H1 (cell line): ENCODE data around the gene SCMH1. TPM values are rescaled to one million over a fixed set of nuclear protein-coding genes. Genes with fewer than 3 reads are reported as not detected.

Experiments
- CTCF ChIA-PET: fragments of 300-600 bp; sonication (Branson Sonifier 250); formaldehyde crosslinking; loops from one replicate; lab custom pipeline; 2021; ENCODE audit not compliant: partially characterized antibody; lab: Charles Lee
- POLR2A ChIA-PET: fragments of 300-600 bp; sonication (Branson Sonifier 250); formaldehyde crosslinking; loops from one replicate; lab custom pipeline; 2021; ENCODE audit warnings: inconsistent platforms; ENCODE audit not compliant: partially characterized antibody; lab: Charles Lee
- DNase-seq, 2 experiments: peaks; one replicate each; pipeline versions ENCODE4 v3.0.0 to v3.0.0-alpha.2; 2010 to 2022; ENCODE audit warnings: low spot score in 2 of 2, low read depth in 1 of 2, mixed read lengths in 1 of 2
- FAIRE-seq: peaks from 2 replicates; lab custom pipeline; 2011; peaks lifted over from hg19 to GRCh38; lab: Jason Lieb, UNC
- H2AFZ ChIP-seq: 2 replicates; pipeline ENCODE4 v1.8.1; 2012; ENCODE audit warnings: low read length, inconsistent platforms
- H2AK5ac ChIP-seq: 2 replicates; pipeline ENCODE4 v1.6.1; 2013; ENCODE audit warnings: low read depth, low read length
- H2BK120ac ChIP-seq: replicated peaks from 2 replicates; pipeline ENCODE3; 2013; ENCODE audit warnings: low read depth, low read length, inconsistent platforms
- H2BK12ac ChIP-seq: 2 replicates; pipeline ENCODE4 v1.6.1; 2013; ENCODE audit warnings: low read depth, low read length
- H2BK15ac ChIP-seq: 2 replicates; pipeline ENCODE4 v1.6.1; 2013; ENCODE audit warnings: low read length
- H2BK20ac ChIP-seq: 2 replicates; pipeline ENCODE4 v1.6.1; 2013; ENCODE audit warnings: low read length
- H2BK5ac ChIP-seq: 2 replicates; pipeline ENCODE4 v1.6.1; 2013; ENCODE audit warnings: low read depth, low read length
- H3K14ac ChIP-seq: 2 replicates; pipeline ENCODE4 v1.6.1; 2013; ENCODE audit warnings: inconsistent platforms; ENCODE audit not compliant: insufficient read length
- H3K18ac ChIP-seq: 2 replicates; pipeline ENCODE4 v1.6.1; 2013; ENCODE audit warnings: low read length; ENCODE audit errors: extremely low read depth
- H3K23ac ChIP-seq: 2 replicates; pipeline ENCODE4 v1.6.1; 2013; ENCODE audit warnings: inconsistent platforms; ENCODE audit not compliant: insufficient read length
- H3K23me2 ChIP-seq: 2 replicates; pipeline ENCODE4 v1.6.1; 2013; ENCODE audit warnings: low read depth, low read length
- H3K27ac ChIP-seq: 2 replicates; pipeline ENCODE4 v1.6.1; 2011; ENCODE audit warnings: low read depth, low read length, inconsistent platforms
- H3K27me3 ChIP-seq, 4 experiments: replicated peaks in 1 of 4; 1 replicate in 1 of 4; 2 replicates in 3 of 4; pipeline versions ENCODE4 v1.6.1 to v1.8.1; 2011 to 2013; ENCODE audit warnings: low read length in 3 of 4, mild to moderate bottlenecking in 3 of 4, inconsistent platforms in 2 of 4, mixed read lengths in 2 of 4, moderate library complexity in 1 of 4; ENCODE audit not compliant: control insufficient read depth in 3 of 4, insufficient read depth in 3 of 4; ENCODE audit errors: extremely low read depth in 1 of 4
- H3K36me3 ChIP-seq, 4 experiments: 2 replicates each; pipeline versions ENCODE4 v1.6.1 to v1.8.1; 2011 to 2013; ENCODE audit warnings: mild to moderate bottlenecking in 4 of 4, low read length in 3 of 4, moderate library complexity in 2 of 4, control low read depth in 1 of 4, inconsistent platforms in 1 of 4; ENCODE audit not compliant: insufficient read depth in 4 of 4, control insufficient read depth in 2 of 4
- H3K4ac ChIP-seq: replicated peaks from 2 replicates; pipeline ENCODE3; 2013; ENCODE audit warnings: low read length, low read depth, mixed read lengths, inconsistent platforms; ENCODE audit not compliant: insufficient read length
- H3K4me1 ChIP-seq, 4 experiments: replicated peaks in 1 of 4; 1 replicate in 1 of 4; 2 replicates in 3 of 4; pipeline versions ENCODE4 v1.6.1 to v1.8.1; 2011 to 2013; ENCODE audit warnings: low read length in 3 of 4, inconsistent platforms in 2 of 4, mixed read lengths in 1 of 4; ENCODE audit not compliant: insufficient read depth in 4 of 4, control insufficient read depth in 3 of 4
- H3K4me2 ChIP-seq, 2 experiments: 2 replicates each; pipeline versions ENCODE4 v1.6.1 to v1.8.1; 2011 to 2013; ENCODE audit warnings: low read depth in 2 of 2, low read length in 2 of 2, control low read depth in 1 of 2, inconsistent platforms in 1 of 2, mild to moderate bottlenecking in 1 of 2; ENCODE audit not compliant: insufficient read depth in 1 of 2
- H3K4me3 ChIP-seq, 4 experiments: fragments of 200-600, 300-600 bp in 1 of 4; sonication (generic), shearing (Covaris generic), sonication (Bioruptor Twin) in 1 of 4; 2 replicates each; pipeline versions ENCODE4 v1.5.1 to v1.8.1; 2011 to 2016; ENCODE audit warnings: low read length in 4 of 4, low read depth in 3 of 4, control low read depth in 2 of 4, inconsistent platforms in 2 of 4, mild to moderate bottlenecking in 2 of 4, mixed read lengths in 1 of 4, moderate library complexity in 1 of 4; ENCODE audit not compliant: insufficient read depth in 2 of 4; ENCODE audit errors: extremely low read depth in 1 of 4
- H3K56ac ChIP-seq: replicated peaks from 2 replicates; pipeline ENCODE3; 2013; ENCODE audit warnings: low read depth, mild to moderate bottlenecking, mixed read lengths, low read length, inconsistent platforms; ENCODE audit not compliant: insufficient read length
- H3K79me1 ChIP-seq: 2 replicates; pipeline ENCODE4 v1.6.1; 2013; ENCODE audit warnings: low read depth, low read length, control low read depth
- H3K79me2 ChIP-seq, 2 experiments: 2 replicates each; pipeline versions ENCODE4 v1.6.1 to v1.8.1; 2012 to 2013; ENCODE audit warnings: low read length in 2 of 2, mild to moderate bottlenecking in 2 of 2, inconsistent platforms in 1 of 2; ENCODE audit not compliant: insufficient read depth in 2 of 2, control insufficient read depth in 1 of 2
- H3K9ac ChIP-seq, 4 experiments: replicated peaks in 1 of 4; 1 replicate in 1 of 4; 2 replicates in 3 of 4; pipeline versions ENCODE4 v1.6.1 to v1.8.1; 2011 to 2013; ENCODE audit warnings: low read depth in 3 of 4, low read length in 3 of 4, control low read depth in 2 of 4, mild to moderate bottlenecking in 2 of 4, moderate library complexity in 2 of 4, inconsistent platforms in 1 of 4; ENCODE audit errors: extremely low read depth in 1 of 4
- H3K9me3 ChIP-seq, 2 experiments: 2 replicates each; pipeline versions ENCODE4 v1.6.1 to v1.8.1; 2012 to 2013; ENCODE audit warnings: mild to moderate bottlenecking in 2 of 2, moderate library complexity in 2 of 2, control low read depth in 1 of 2, inconsistent platforms in 1 of 2, low read depth in 1 of 2, low read length in 1 of 2, mixed read lengths in 1 of 2; ENCODE audit not compliant: insufficient read depth in 2 of 2
- H4K20me1 ChIP-seq, 2 experiments: replicated peaks in 1 of 2; 2 replicates each; pipeline versions ENCODE3 to v1.8.1; 2011 to 2013; ENCODE audit warnings: inconsistent platforms in 2 of 2, low read length in 2 of 2, mild to moderate bottlenecking in 1 of 2; ENCODE audit not compliant: insufficient read depth in 2 of 2, control insufficient read depth in 1 of 2
- H4K5ac ChIP-seq: 2 replicates; pipeline ENCODE4 v1.6.1; 2013; ENCODE audit warnings: low read length, low read depth, mixed read lengths, inconsistent platforms; ENCODE audit not compliant: insufficient read length
- H4K8ac ChIP-seq: 2 replicates; pipeline ENCODE4 v1.8.0; 2013; ENCODE audit warnings: mild to moderate bottlenecking, moderate library complexity, low read length, inconsistent platforms; ENCODE audit not compliant: insufficient read depth; ENCODE audit errors: extremely low read depth
- H4K91ac ChIP-seq: replicated peaks from 2 replicates; pipeline ENCODE3; 2013; ENCODE audit warnings: low read length, mixed read lengths, inconsistent platforms; ENCODE audit not compliant: insufficient read length
- POLR2A ChIP-seq, 2 experiments: IDR thresholded peaks; 1 replicate in 1 of 2; 2 replicates in 1 of 2; pipeline ENCODE4 v1.6.1; 2011; ENCODE audit warnings: low read depth in 2 of 2, low read length in 2 of 2, mild to moderate bottlenecking in 2 of 2; ENCODE audit errors: control extremely low read depth in 1 of 2
- SIRT6 ChIP-seq: IDR thresholded peaks from one replicate; pipeline ENCODE4 v1.7.1; 2012; ENCODE audit warnings: low read length, inconsistent platforms
- SP1 ChIP-seq: IDR thresholded peaks from 2 replicates; pipeline ENCODE4 v1.6.1; 2011; ENCODE audit warnings: low read depth, low read length
- SUZ12 ChIP-seq: fragments of 200-600 bp; sonication (generic); IDR thresholded peaks from 2 replicates; pipeline ENCODE4 v1.6.1; 2012; ENCODE audit warnings: mild to moderate bottlenecking, inconsistent platforms, low read length, moderate library complexity, mixed read lengths
- TAF1 ChIP-seq: IDR thresholded peaks from 2 replicates; pipeline ENCODE4 v1.6.1; 2011; ENCODE audit warnings: mild to moderate bottlenecking, low read depth, low read length
- TCF12 ChIP-seq: IDR thresholded peaks from 2 replicates; pipeline ENCODE4 v1.6.1; 2011; ENCODE audit warnings: low read depth, mild to moderate bottlenecking, low read length
- WGBS, 2 experiments: shearing (Covaris generic) in 1 of 2; methylation state at CpG; one replicate each; pipeline versions ENCODE4 v1.1.6 to v1.1.7; 2013 to 2015; ENCODE audit warnings: low lambda C conversion rate in 2 of 2, mixed read lengths in 2 of 2, inconsistent platforms in 1 of 2, low coverage in 1 of 2, missing lambda C conversion rate in 1 of 2; ENCODE audit not compliant: insufficient replicate concordance in 2 of 2, insufficient coverage in 1 of 2, insufficient read length in 1 of 2; ENCODE audit errors: extremely low coverage in 1 of 2, missing lambda C conversion rate in 1 of 2; 5-methylcytosine and 5-hydroxymethylcytosine counted together
- polyA plus RNA-seq, 7 experiments: library from polyadenylated mRNA; depleted of rRNA in 3 of 7; stranded (reverse) in 5 of 7; unstranded in 2 of 7; fragments of >200 nt in 5 of 7; fragments of 200-250 nt in 2 of 7; gene quantifications; 1 replicate in 5 of 7; 2 replicates in 1 of 7; 4 replicates in 1 of 7; pipeline versions ENCODE4 v1.2.1 to v1.2.3, GENCODE V29; 2011 to 2013; ENCODE audit warnings: missing spikeins in 2 of 7, mixed read lengths in 2 of 7
- total RNA-seq: library from RNA; stranded (reverse); fragmentation: NEBNext Ultra II Directional; extraction: Animal tissue kit (Norgen Biotek cat#: 25700); gene quantifications from 2 replicates; pipeline ENCODE4 v1.2.1, GENCODE V29; 2021

The SCMH1 gene
- total and polyA plus RNA-seq, 2 of the 8 experiments (the other 6 are each of a cell fraction or from before 2014, with no cell fraction given), result 16.6 to 30.7 TPM

DNA sequence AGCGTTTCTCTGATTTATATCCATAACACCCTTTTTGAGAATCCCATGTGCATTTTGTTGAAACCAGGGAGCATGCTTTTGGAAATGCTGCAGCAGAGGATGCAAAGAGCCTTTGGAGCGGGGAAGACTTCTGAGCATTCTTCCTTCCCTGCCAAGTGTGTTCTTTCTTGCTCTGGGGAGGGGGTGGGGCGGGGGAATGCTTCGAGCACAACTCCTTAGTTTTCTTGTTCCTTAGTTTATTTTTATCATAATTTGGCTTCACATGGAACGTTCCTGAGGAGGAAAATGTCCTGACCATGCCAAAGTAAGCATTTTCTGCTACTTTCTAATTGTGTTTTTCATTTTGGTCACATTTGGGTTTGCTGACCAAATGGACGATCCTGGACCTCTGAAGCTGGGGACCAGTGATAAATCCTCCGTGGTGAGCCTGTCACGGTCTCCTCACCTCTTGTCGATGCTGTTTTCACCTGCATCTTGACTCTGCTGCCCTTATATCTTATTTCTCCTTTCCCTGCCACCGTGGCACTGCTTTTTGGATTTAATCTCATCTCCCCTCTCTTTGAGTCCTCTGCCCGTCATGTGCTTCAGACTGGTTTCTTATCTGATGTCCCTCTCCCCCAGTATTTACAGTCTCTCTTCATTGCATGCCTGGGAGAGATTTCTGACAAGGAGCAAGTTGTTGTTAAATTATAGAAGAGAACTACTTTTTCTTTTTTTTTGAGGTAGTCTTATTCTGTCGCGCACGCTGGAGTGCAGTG, 260.2 kb downstream of the SCMH1 start:
- H2BK12ac ChIP-seq, result 0 out of 2 replicates have a peak overlapping the region, but pooled peaks have one; percentile 9
- H2BK120ac ChIP-seq, result no peak overlapping the region
- no peak overlapping the region for H2BK20ac ChIP-seq
- H4K5ac ChIP-seq, result no peak overlapping the region
- H3K27me3 ChIP-seq, result no peaks in the 10 kb centered on the region
- no peak overlapping the region for H3K27ac ChIP-seq
- H2BK5ac ChIP-seq, result no peak overlapping the region
- DNase-seq, result no peak
- no peak for FAIRE-seq
- 81% methylated on average over 14 of the region's 14 CpGs; no CpG with 5 or more reads in 1 of the 2 experiments for WGBS, 2 experiments
- no peak overlapping the region for H4K8ac ChIP-seq
- no peaks in the 10 kb centered on the region for H3K9me3 ChIP-seq
- peak overlapping the region; percentile 48; the same call in 1 of the 2 replicates for H3K18ac ChIP-seq
- peaks cover 11 to 24% of the 10 kb centered on the region in 2 experiments for H4K20me1 ChIP-seq
- no peak overlapping the region for H3K56ac ChIP-seq
- H2BK15ac ChIP-seq, result no peak overlapping the region
- CTCF ChIA-PET, result interaction anchor here (1.6 kb wide), 1 partner anchor 119 kb away, joined by 4 read pairs; no protein-coding TSS in a partner anchor
- TF ChIP-seq TCF12, result no peak
- TF ChIP-seq POLR2A (IDR thresholded peaks at IDR 0.05; ENCODE audit: control extremely low read depth in 1 of 2, low read depth in 2 of 2, low read length in 2 of 2), result no peak
- no peak for TF ChIP-seq SIRT6
- TF ChIP-seq SUZ12, result no peak
- TF ChIP-seq SP1, result no peak
- no peak for TF ChIP-seq TAF1
- TF ChIP-seq, all 59 proteins: peak for 0
- Histone ChIP-seq H4K91ac (no peak overlapping the region), H3K4me1 (peaks cover 4 to 11% (median 6%) of the 10 kb centered on the region in 4 experiments; a peak in 5 of 7 replicates), H3K4ac (no peak overlapping the region), H3K4me3 (peak overlapping the region in 1 of 4 experiments; percentile 82; a peak in 2 of 8 replicates), H3K14ac (no peak overlapping the region), H3K23me2 (peaks cover 11% of the 10 kb centered on the region; the same call in 1 of the 2 replicates), H3K79me2 (peaks cover 17 to 61% of the 10 kb centered on the region in 2 experiments), H3K4me2 (peak overlapping the region; percentile 92 to 96; a peak in 3 of 4 replicates), H3K9ac (no peak overlapping the region; a peak in 2 of 7 replicates), H3K36me3 (peaks cover 18 to 38% (median 35%) of the 10 kb centered on the region in 4 experiments), H3K23ac (no peak overlapping the region), H2AFZ (no peak overlapping the region), H3K79me1 (no peaks in the 10 kb centered on the region), H2AK5ac (no peak overlapping the region)
- POLR2A ChIA-PET, result interaction anchor here (1.1 to 9.6 kb wide), 8 partner anchors 10 to 120 kb away, joined by 3 to 49 read pairs (median 6); partner anchors contain the start of genes CITED4 and SLFNL1
